Measurements from ENCODE around the gene POLR2J. TPM values are rescaled to one million over a fixed set of nuclear protein-coding genes. Genes with fewer than 3 reads are reported as not detected.
A peak's percentile ranks its signal among the peaks of the same experiment; 100 is the strongest.

Gene POLR2J
- total and polyA plus RNA-seq, 4 donors, result 9.6 to 50.3 (median 30.5) TPM

DNA sequence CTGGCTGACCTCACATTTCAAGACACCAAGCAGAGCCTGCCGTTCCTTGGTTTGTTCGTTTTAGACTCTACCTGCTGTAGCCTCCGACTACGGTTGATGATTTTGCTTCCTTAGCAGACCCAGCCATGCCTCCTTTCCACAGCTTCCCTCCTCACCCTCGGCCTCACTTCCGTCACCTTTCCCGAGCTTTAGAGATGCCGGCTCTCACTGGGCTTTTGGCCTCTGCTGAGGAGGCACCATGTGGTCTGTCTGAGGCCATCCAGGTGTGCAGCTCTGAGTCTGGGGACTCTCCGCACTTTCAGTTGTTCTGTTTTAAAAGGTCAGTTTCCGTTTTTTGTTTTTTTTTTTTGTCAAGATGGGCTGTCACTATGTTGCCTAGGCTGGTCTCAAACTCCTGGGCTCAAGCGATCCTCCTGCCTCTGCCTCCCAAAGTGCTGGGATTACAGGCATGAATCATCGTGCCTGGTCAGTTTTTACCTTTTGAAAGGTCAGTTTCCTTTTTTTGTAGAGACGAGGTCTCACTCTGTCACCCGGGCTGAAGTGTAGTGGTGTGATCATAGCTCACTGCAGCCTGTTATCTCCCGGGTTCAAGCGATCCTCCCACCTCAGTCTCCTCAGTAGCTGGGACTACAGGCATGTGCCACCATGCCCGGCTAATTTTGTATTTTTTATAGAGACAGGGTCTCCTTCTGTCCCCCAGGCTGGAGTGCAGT lies 33.6 kb downstream of the POLR2J start (continued):
- TF ChIP-seq, protein P1, sequence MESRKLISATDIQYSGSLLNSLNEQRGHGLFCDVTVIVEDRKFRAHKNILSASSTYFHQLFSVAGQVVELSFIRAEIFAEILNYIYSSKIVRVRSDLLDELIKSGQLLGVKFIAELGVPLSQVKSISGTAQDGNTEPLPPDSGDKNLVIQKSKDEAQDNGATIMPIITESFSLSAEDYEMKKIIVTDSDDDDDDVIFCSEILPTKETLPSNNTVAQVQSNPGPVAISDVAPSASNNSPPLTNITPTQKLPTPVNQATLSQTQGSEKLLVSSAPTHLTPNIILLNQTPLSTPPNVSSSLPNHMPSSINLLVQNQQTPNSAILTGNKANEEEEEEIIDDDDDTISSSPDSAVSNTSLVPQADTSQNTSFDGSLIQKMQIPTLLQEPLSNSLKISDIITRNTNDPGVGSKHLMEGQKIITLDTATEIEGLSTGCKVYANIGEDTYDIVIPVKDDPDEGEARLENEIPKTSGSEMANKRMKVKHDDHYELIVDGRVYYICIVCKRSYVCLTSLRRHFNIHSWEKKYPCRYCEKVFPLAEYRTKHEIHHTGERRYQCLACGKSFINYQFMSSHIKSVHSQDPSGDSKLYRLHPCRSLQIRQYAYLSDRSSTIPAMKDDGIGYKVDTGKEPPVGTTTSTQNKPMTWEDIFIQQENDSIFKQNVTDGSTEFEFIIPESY (IDR thresholded peaks at IDR 0.05), result no peak
- no peak for TF ChIP-seq RXRA (IDR thresholded peaks at IDR 0.05)

DNA sequence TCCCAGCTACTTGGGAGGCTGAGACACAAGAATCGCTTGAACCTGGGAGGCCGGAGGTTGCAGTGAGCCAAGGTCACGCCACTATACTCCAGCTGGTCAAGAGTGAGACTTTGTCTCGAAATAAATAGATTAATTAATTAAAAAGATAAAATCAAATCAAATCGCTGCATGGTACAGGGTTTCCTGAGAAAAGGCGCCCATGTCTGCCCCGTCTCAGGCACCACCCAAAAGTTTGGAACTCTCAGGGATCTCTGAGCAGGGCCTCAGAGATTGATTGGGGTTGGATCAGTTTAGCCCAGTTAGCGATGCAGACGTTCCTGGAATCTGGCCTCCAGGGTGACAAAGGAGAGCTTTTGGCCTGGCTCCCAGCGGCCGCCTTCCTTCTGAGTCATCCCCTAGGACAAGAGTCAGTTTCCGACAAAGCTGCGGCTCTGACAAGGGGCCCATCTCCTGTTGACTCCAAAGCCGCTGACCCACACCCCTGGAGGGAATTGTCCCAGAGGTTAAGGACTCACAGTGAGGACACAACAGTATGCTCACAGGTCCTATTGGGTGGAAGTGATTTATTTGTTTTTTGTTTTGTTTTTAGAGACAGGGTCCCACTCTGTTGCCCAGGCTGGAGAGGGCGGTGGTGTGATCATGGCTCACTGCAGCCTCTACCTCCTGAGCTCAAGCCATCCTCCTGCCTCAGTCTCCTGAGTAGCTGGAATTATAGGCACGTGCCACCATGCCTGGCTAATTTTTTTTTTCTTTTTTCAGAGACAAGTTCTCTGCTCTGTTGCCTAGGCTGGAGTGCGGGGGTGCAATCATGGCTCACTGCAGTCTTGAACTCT lies 38.5 kb downstream of the POLR2J start:
- Histone ChIP-seq H3K4me3 (ENCODE audit: low read depth in 1 of 3, low read length in 3 of 3) (no peak overlapping the region), H3K9me3 (ENCODE audit: control insufficient read depth in 4 of 4, low read length in 3 of 4) (no peaks in the 10 kb centered on the region), H3K4me1 (ENCODE audit: control insufficient read depth in 4 of 4, insufficient read depth in 4 of 4, low read length in 3 of 4) (no peaks in the 10 kb centered on the region), H3K9ac (ENCODE audit: low read depth in 1 of 2, low read length in 2 of 2) (no peak overlapping the region), H3K27me3 (ENCODE audit: control insufficient read depth in 4 of 4, insufficient read depth in 4 of 4, low read length in 3 of 4) (no peaks in the 10 kb centered on the region), H3K27ac (ENCODE audit: low read depth in 1 of 2, low read length in 2 of 2) (no peak overlapping the region), H3K36me3 (ENCODE audit: control insufficient read depth in 4 of 4, insufficient read depth in 3 of 4, low read depth in 1 of 4, low read length in 3 of 4) (no peaks in the 10 kb centered on the region)
- 82% methylated on average over 17 of the region's 17 CpGs for WGBS
- peak in 1 of 2 donors; percentile 37 for TF ChIP-seq RXRA (IDR thresholded peaks at IDR 0.05)
- TF ChIP-seq JUND (IDR thresholded peaks at IDR 0.05), result peak in 1 of 2 donors; percentile 37
- TF ChIP-seq, protein P2, sequence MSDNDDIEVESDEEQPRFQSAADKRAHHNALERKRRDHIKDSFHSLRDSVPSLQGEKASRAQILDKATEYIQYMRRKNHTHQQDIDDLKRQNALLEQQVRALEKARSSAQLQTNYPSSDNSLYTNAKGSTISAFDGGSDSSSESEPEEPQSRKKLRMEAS (IDR thresholded peaks at IDR 0.05), result no peak
- DNase-seq (ENCODE audit: low spot score), result no peak

DNA sequence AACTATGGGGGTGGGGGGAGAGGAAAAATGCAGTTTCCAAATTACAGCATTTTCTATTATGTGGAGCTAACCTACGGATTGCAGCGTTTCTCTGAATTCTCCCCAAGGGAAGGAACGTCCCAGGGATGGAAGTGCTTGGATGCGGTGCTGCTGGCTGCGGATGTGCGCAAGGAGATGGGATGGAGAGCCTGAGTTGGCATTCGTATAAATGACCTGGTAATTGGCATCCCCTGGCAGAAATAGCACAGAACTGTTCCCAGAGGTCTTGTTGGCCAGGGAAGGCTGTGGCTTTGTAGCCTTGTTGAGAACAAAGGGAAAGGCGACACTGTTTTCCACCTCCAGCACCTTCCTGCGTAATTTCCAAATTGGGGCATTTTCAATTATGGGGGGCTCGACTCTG lies 42.6 kb downstream of the POLR2J start:
- TF ChIP-seq HNF4A (conservative IDR thresholded peaks at IDR 0.05) (no peak), RAD21 (IDR thresholded peaks at IDR 0.05) (no peak), FOXA2 (IDR thresholded peaks at IDR 0.05) (no peak), TAF1 (conservative IDR thresholded peaks at IDR 0.05) (no peak), SP1 (IDR thresholded peaks at IDR 0.05) (no peak)
- TF ChIP-seq, protein P2 (IDR thresholded peaks at IDR 0.05), result no peak
- no peak for DNase-seq (ENCODE audit: low spot score)
- WGBS, result 92% methylated on average over 10 of the region's 10 CpGs
- no peaks in the 10 kb centered on the region for H3K36me3 ChIP-seq (ENCODE audit: control insufficient read depth in 4 of 4, insufficient read depth in 3 of 4, low read depth in 1 of 4, low read length in 3 of 4)
- H3K27ac ChIP-seq (ENCODE audit: low read depth in 1 of 2, low read length in 2 of 2), result no peak overlapping the region
- no peak overlapping the region for H3K9ac ChIP-seq (ENCODE audit: low read depth in 1 of 2, low read length in 2 of 2)
- H3K9me3 ChIP-seq (ENCODE audit: control insufficient read depth in 4 of 4, low read length in 3 of 4), result no peaks in the 10 kb centered on the region
- peaks cover 0 to 15% (median 13%) of the 10 kb centered on the region in 4 donors for H3K4me1 ChIP-seq (ENCODE audit: control insufficient read depth in 4 of 4, insufficient read depth in 4 of 4, low read length in 3 of 4)
- H3K27me3 ChIP-seq (ENCODE audit: control insufficient read depth in 4 of 4, insufficient read depth in 4 of 4, low read length in 3 of 4), result no peaks in the 10 kb centered on the region
- H3K4me3 ChIP-seq (ENCODE audit: low read depth in 1 of 3, low read length in 3 of 3), result no peak overlapping the region

DNA sequence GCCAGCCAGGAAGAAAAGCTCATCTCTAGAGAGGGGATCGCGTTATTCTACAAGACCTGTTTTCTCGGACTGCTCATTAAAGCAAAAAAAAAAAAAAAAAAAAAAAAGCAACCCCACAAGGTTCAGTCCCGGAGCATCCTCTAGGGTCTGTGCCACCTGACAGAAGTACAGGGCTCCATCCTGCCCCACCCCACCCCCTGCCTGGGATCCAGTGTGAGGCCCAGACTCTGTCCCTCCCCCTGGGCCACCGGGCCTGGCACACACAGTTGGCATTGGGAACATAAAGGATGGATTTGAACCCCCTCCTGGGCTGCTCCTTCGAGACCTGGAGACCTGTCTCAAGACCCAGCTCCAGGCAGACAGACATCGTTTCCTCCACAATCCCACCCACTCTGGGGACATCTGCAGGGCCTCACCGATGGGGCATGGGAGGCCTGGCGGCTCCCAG lies 44.7 kb downstream of the POLR2J start:
- Histone ChIP-seq H3K27ac (ENCODE audit: low read depth in 1 of 2, low read length in 2 of 2) (peak overlapping the region; percentile 50 to 67), H3K9me3 (ENCODE audit: control insufficient read depth in 4 of 4, low read length in 3 of 4) (no peaks in the 10 kb centered on the region), H3K27me3 (ENCODE audit: control insufficient read depth in 4 of 4, insufficient read depth in 4 of 4, low read length in 3 of 4) (no peaks in the 10 kb centered on the region), H3K4me3 (ENCODE audit: low read depth in 1 of 3, low read length in 3 of 3) (peak overlapping the region; percentile 47 to 80 (median 47)), H3K9ac (ENCODE audit: low read depth in 1 of 2, low read length in 2 of 2) (peak overlapping the region in 1 of 2 donors; percentile 37), H3K4me1 (ENCODE audit: control insufficient read depth in 4 of 4, insufficient read depth in 4 of 4, low read length in 3 of 4) (peaks cover 0 to 15% (median 13%) of the 10 kb centered on the region in 4 donors), H3K36me3 (ENCODE audit: control insufficient read depth in 4 of 4, insufficient read depth in 3 of 4, low read depth in 1 of 4, low read length in 3 of 4) (no peaks in the 10 kb centered on the region)
- DNase-seq (ENCODE audit: low spot score), result no peak
- WGBS, result 47% methylated on average over 9 of the region's 9 CpGs
- TF ChIP-seq, protein P2 (IDR thresholded peaks at IDR 0.05), result no peak
- TF ChIP-seq, protein P3, sequence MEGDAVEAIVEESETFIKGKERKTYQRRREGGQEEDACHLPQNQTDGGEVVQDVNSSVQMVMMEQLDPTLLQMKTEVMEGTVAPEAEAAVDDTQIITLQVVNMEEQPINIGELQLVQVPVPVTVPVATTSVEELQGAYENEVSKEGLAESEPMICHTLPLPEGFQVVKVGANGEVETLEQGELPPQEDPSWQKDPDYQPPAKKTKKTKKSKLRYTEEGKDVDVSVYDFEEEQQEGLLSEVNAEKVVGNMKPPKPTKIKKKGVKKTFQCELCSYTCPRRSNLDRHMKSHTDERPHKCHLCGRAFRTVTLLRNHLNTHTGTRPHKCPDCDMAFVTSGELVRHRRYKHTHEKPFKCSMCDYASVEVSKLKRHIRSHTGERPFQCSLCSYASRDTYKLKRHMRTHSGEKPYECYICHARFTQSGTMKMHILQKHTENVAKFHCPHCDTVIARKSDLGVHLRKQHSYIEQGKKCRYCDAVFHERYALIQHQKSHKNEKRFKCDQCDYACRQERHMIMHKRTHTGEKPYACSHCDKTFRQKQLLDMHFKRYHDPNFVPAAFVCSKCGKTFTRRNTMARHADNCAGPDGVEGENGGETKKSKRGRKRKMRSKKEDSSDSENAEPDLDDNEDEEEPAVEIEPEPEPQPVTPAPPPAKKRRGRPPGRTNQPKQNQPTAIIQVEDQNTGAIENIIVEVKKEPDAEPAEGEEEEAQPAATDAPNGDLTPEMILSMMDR (IDR thresholded peaks at IDR 0.05; ENCODE audit: low read depth, low read length, missing input control), result no peak
- no peak for TF ChIP-seq HNF4G (IDR thresholded peaks at IDR 0.05)
- no peak for TF ChIP-seq TAF1 (conservative IDR thresholded peaks at IDR 0.05)
- no peak for TF ChIP-seq NR2F2 (IDR thresholded peaks at IDR 0.05)
- TF ChIP-seq, protein P4, sequence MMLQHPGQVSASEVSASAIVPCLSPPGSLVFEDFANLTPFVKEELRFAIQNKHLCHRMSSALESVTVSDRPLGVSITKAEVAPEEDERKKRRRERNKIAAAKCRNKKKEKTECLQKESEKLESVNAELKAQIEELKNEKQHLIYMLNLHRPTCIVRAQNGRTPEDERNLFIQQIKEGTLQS (IDR thresholded peaks at IDR 0.05), result no peak
- TF ChIP-seq FOXA1 (IDR thresholded peaks at IDR 0.05), result no peak
- no peak for TF ChIP-seq EGR1 (IDR thresholded peaks at IDR 0.05; ENCODE audit: low read depth in 2 of 2)
